GM12878 (cell line): ENCODE measurements around the gene DCDC2C. TPM values are rescaled to one million over a fixed set of nuclear protein-coding genes. Genes with fewer than 3 reads are reported as not detected.

Experiments
- ATAC-seq: fragments of 200-7000 bp; cut with Tn5 transposase; 3 replicates; pipeline ENCODE4 v1.9.1; 2020; ENCODE audit warnings: mild to moderate bottlenecking, moderate library complexity
- BruUV-seq: library from RNA; stranded (reverse); fragments of 400-500 nt; replicated peaks from 2 replicates; lab custom pipeline; 2021; lab: Mats Ljungman, UMichigan
- CTCF ChIA-PET: fragments of 300-600 bp; sonication (Branson Sonifier 250); formaldehyde crosslinking; extraction: SDS; loops from one replicate; lab custom pipeline; 2021; ENCODE audit warnings: inconsistent platforms; lab: Yijun Ruan, JAX
- POLR2A ChIA-PET: fragments of 350-600 bp; formaldehyde crosslinking; extraction: SDS; loops from one replicate; lab custom pipeline; 2021; ENCODE audit warnings: inconsistent platforms; lab: Charles Lee
- RAD21 ChIA-PET: fragments of 300-600 bp; sonication (Branson Sonifier 250); formaldehyde crosslinking; loops from one replicate; lab custom pipeline; 2023; ENCODE audit warnings: antibody characterized with exemption; ENCODE audit not compliant: unreplicated experiment; lab: Charles Lee
- SMC1A ChIA-PET: fragments of 300-600 bp; sonication (Branson Sonifier 250); formaldehyde crosslinking; loops from one replicate; lab custom pipeline; 2023; ENCODE audit not compliant: unreplicated experiment, uncharacterized antibody; lab: Charles Lee
- DNase-seq: peaks from one replicate; pipeline ENCODE4 v3.0.0-alpha.2; 2011; ENCODE audit warnings: low read depth, low spot score
- FAIRE-seq: peaks from 3 replicates; lab custom pipeline; 2011; peaks lifted over from hg19 to GRCh38; lab: Jason Lieb, UNC
- H2AFZ ChIP-seq: 2 replicates; pipeline ENCODE4 v1.6.0; 2011; ENCODE audit warnings: low read depth, low read length, control low read depth; ENCODE audit not compliant: control insufficient read depth
- H3K27ac ChIP-seq: 2 replicates; pipeline ENCODE4 v1.5.1; 2011; ENCODE audit warnings: control low read depth; ENCODE audit not compliant: control insufficient read depth, insufficient read depth
- H3K27me3 ChIP-seq, 2 experiments: replicated peaks in 1 of 2; 2 replicates each; pipeline versions ENCODE4 v1.6.0 to v1.6.1; 2011; ENCODE audit warnings: low read length in 1 of 2; ENCODE audit not compliant: control insufficient read depth in 2 of 2, insufficient read depth in 2 of 2
- H3K36me3 ChIP-seq, 2 experiments: 2 replicates each; pipeline ENCODE4 v1.5.1; 2011; ENCODE audit warnings: low read length in 1 of 2; ENCODE audit not compliant: control insufficient read depth in 2 of 2, insufficient read depth in 2 of 2
- H3K4me1 ChIP-seq: 2 replicates; pipeline ENCODE4 v1.6.1; 2011; ENCODE audit warnings: mild to moderate bottlenecking, low read length, moderate library complexity, mixed read lengths; ENCODE audit not compliant: control insufficient read depth, insufficient read depth
- H3K4me2 ChIP-seq: 2 replicates; pipeline ENCODE4 v1.6.0; 2011; ENCODE audit warnings: control low read depth; ENCODE audit not compliant: control insufficient read depth, insufficient read depth
- H3K4me3 ChIP-seq: fragments of 200-600 bp; sonication (generic); 2 replicates; pipeline ENCODE4 v1.5.1; 2016
- H3K79me2 ChIP-seq: 2 replicates; pipeline ENCODE4 v1.6.0; 2011; ENCODE audit warnings: low read length; ENCODE audit not compliant: control insufficient read depth, insufficient read depth
- H3K9ac ChIP-seq: 2 replicates; pipeline ENCODE4 v1.8.0; 2011; ENCODE audit warnings: low read length, control low read depth, mixed read lengths; ENCODE audit not compliant: control insufficient read depth, insufficient read depth
- H3K9me3 ChIP-seq: replicated peaks from 3 replicates; pipeline ENCODE4 v1.5.1; 2011; ENCODE audit warnings: mild to moderate bottlenecking, low read length; ENCODE audit not compliant: control insufficient read depth, insufficient read depth
- H4K20me1 ChIP-seq: 2 replicates; pipeline ENCODE4 v1.6.0; 2011; ENCODE audit not compliant: control insufficient read depth, insufficient read depth
- E4F1 ChIP-seq: fragments of 450-650 bp; IDR thresholded peaks from 2 replicates; pipeline ENCODE4 v1.6.1; 2018; ENCODE audit warnings: borderline replicate concordance, mild to moderate bottlenecking; ENCODE audit not compliant: partially characterized antibody
- NR2C2 ChIP-seq: IDR thresholded peaks from 2 replicates; pipeline ENCODE4 v1.6.1; 2011; ENCODE audit warnings: borderline replicate concordance, low read depth; ENCODE audit not compliant: control insufficient read depth, insufficient read length
- RB1 ChIP-seq: fragments of 450-650 bp; formaldehyde crosslinking; IDR thresholded peaks from 2 replicates; pipeline ENCODE4 v1.6.1; 2017; ENCODE audit warnings: mild to moderate bottlenecking, borderline replicate concordance
- SIX5 ChIP-seq: IDR thresholded peaks from 2 replicates; pipeline ENCODE4 v1.6.1; 2011; ENCODE audit warnings: mild to moderate bottlenecking, low read depth, low read length, moderate library complexity; ENCODE audit not compliant: severe bottlenecking
- SRF ChIP-seq, 2 experiments: IDR thresholded peaks; 2 replicates each; pipeline ENCODE4 v1.6.1; 2011; ENCODE audit warnings: low read depth in 2 of 2, low read length in 2 of 2, mild to moderate bottlenecking in 1 of 2, moderate library complexity in 1 of 2
- TCF3 ChIP-seq: IDR thresholded peaks from 2 replicates; pipeline ENCODE4 v1.6.1; 2012; ENCODE audit warnings: low read depth, mild to moderate bottlenecking, low read length, borderline replicate concordance; ENCODE audit not compliant: insufficient read depth
- WGBS: methylation state at CpG from one replicate; pipeline ENCODE4 v1.1.6; 2016; ENCODE audit warnings: low lambda C conversion rate; ENCODE audit not compliant: insufficient replicate concordance, insufficient coverage; ENCODE audit errors: missing lambda C conversion rate; 5-methylcytosine and 5-hydroxymethylcytosine counted together
- in situ Hi-C: fragments of 300-500 bp; cut with MboI; formaldehyde crosslinking; loops from 9 replicates; pipeline ENCODE4 v1.14.3; 2018; ENCODE audit warnings: mixed read lengths
- intact Hi-C: fragments of 100-400 bp; cut with micrococcal nuclease; formaldehyde crosslinking; loops from one replicate; pipeline ENCODE4 v1.14.2; 2022; ENCODE audit not compliant: unreplicated experiment
- polyA plus RNA-seq, 11 experiments: library from polyadenylated mRNA; depleted of rRNA in 4 of 11; unstranded in 6 of 11; stranded (reverse) in 5 of 11; fragments of >200 nt; fragmentation: Nextera tagmentation in 4 of 11; fragmentation: Illumina TruSeq in 1 of 11; extraction: Ambion mirVana in 4 of 11; extraction: Trizol in 1 of 11; gene quantifications; 1 replicate in 1 of 11; 2 replicates in 10 of 11; pipeline versions ENCODE4 v1.2.1 to v1.2.3, GENCODE V29; 2011 to 2016; ENCODE audit warnings: inconsistent platforms in 2 of 11, missing spikeins in 2 of 11, low read depth in 1 of 11
- total RNA-seq, 4 experiments: library from RNA; depleted of rRNA in 3 of 4; stranded (reverse); fragments of >200 nt in 3 of 4; fragmentation: Illumina TruSeq in 1 of 4; extraction: Trizol in 1 of 4; gene quantifications; 2 replicates each; pipeline versions ENCODE4 v1.2.1 to v1.2.3, GENCODE V29; 2013 to 2021

DCDC2C gene
- total and polyA plus RNA-seq, 10 of the 15 experiments (the other 5 are each of a cell fraction or from before 2014, with no cell fraction given) = not detected

GRCh38 chr2:3704692-3705091, 1.3 kb downstream of the DCDC2C start:
- intact Hi-C loops = no loop called here
- RAD21 ChIA-PET = no interaction called here
- H3K4me3 ChIP-seq = no peak overlapping the region
- no peak for ATAC-seq
- POLR2A ChIA-PET = no interaction called here
- DNase-seq = no peak
- no peaks in the 10 kb centered on the region for H3K79me2 ChIP-seq
- H3K9me3 ChIP-seq = no peaks in the 10 kb centered on the region; the same call in 2 of the 3 replicates
- in situ Hi-C loops = no loop called here
- no peaks in the 10 kb centered on the region for H4K20me1 ChIP-seq
- BruUV-seq = no TSS peak
- no peak overlapping the region for H3K9ac ChIP-seq
- no peak overlapping the region for H2AFZ ChIP-seq
- no peak for FAIRE-seq
- H3K36me3 ChIP-seq = no peaks in the 10 kb centered on the region
- 72% methylated on average over 2 of the region's 6 CpGs for WGBS
- SMC1A ChIA-PET = no interaction called here
- no peak for TF ChIP-seq RB1
- no peak overlapping the region for H3K4me2 ChIP-seq
- CTCF ChIA-PET = interaction anchor here (1.5 kb wide), 1 partner anchor 9 kb away, joined by 4 read pairs; no protein-coding TSS in a partner anchor
- H3K27ac ChIP-seq = no peak overlapping the region
- no peaks in the 10 kb centered on the region for H3K4me1 ChIP-seq
- peaks cover 0 to 4% of the 10 kb centered on the region in 2 experiments; a peak in 2 of 4 replicates for H3K27me3 ChIP-seq

- FAIRE-seq = no peak
- Histone ChIP-seq H3K4me3 (no peak overlapping the region), H3K36me3 (no peaks in the 10 kb centered on the region), H3K27me3 (peaks cover 0 to 4% of the 10 kb centered on the region in 2 experiments; a peak in 2 of 4 replicates), H3K9me3 (no peaks in the 10 kb centered on the region; the same call in 2 of the 3 replicates), H3K9ac (no peak overlapping the region), H4K20me1 (no peaks in the 10 kb centered on the region), H3K4me2 (no peak overlapping the region)
- no TSS peak for BruUV-seq
- POLR2A ChIA-PET = no interaction called here
- no peak for TF ChIP-seq SRF (IDR thresholded peaks at IDR 0.05; ENCODE audit: low read depth in 2 of 2, low read length in 2 of 2)
- no peak for TF ChIP-seq NR2C2
- no peak for TF ChIP-seq SIX5
- no peak for TF ChIP-seq E4F1
- no peak for TF ChIP-seq TCF3
- TF ChIP-seq, all 136 proteins: peak for 0
- intact Hi-C loops (no loop called here), in situ Hi-C loops (no loop called here)
- ChIA-PET SMC1A (no interaction called here), RAD21 (no interaction called here), CTCF (interaction anchor here (1.0 to 1.5 kb wide), 3 partner anchors 10 to 23 kb away, joined by 3 to 4 read pairs (median 3); no protein-coding TSS in a partner anchor)
- no peak overlapping the region for H2AFZ ChIP-seq
- H3K79me2 ChIP-seq = no peaks in the 10 kb centered on the region
- no peak for ATAC-seq
- no peaks in the 10 kb centered on the region for H3K4me1 ChIP-seq
- WGBS = 0% methylated on average over 2 of the region's 2 CpGs
- H3K27ac ChIP-seq = no peak overlapping the region
- DNase-seq = no peak
Measured at GRCh38 chr2:3705782-3706181, 2.4 kb downstream of the DCDC2C start.
